Osteocyte (in vitro differentiated cells): ENCODE measurements around the gene CX3CR1. TPM values are rescaled to one million over a fixed set of nuclear protein-coding genes. Genes with fewer than 3 reads are reported as not detected.

Source experiments
- DNase-seq: peaks from one replicate; pipeline ENCODE4 v3.0.0; 2021; ENCODE audit warnings: mixed read lengths; ENCODE audit not compliant: unreplicated experiment; ENCODE audit errors: extremely low spot score
- H3K27ac Mint-ChIP-seq: one replicate; pipeline ENCODE4 v1.8.0; 2021; ENCODE audit warnings: mild to moderate bottlenecking, mixed read lengths; ENCODE audit not compliant: unreplicated experiment
- H3K27me3 Mint-ChIP-seq: one replicate; pipeline ENCODE4 v1.8.0; 2021; ENCODE audit warnings: mixed read lengths; ENCODE audit not compliant: unreplicated experiment
- H3K36me3 Mint-ChIP-seq: one replicate; pipeline ENCODE4 v1.8.0; 2021; ENCODE audit warnings: mixed read lengths; ENCODE audit not compliant: unreplicated experiment
- H3K4me1 Mint-ChIP-seq: one replicate; pipeline ENCODE4 v1.8.0; 2021; ENCODE audit warnings: mixed read lengths; ENCODE audit not compliant: unreplicated experiment
- H3K4me3 Mint-ChIP-seq: one replicate; pipeline ENCODE4 v1.8.0; 2021; ENCODE audit warnings: mild to moderate bottlenecking, moderate library complexity, mixed read lengths; ENCODE audit not compliant: unreplicated experiment
- H3K9me3 Mint-ChIP-seq: one replicate; pipeline ENCODE4 v1.8.0; 2021; ENCODE audit warnings: mixed read lengths; ENCODE audit not compliant: unreplicated experiment
- CTCF ChIP-seq: fragments of 200-600 bp; sonication (generic); IDR thresholded peaks from 2 replicates; pipeline ENCODE4 v1.5.0; 2021; ENCODE audit warnings: antibody characterized with exemption, mild to moderate bottlenecking, moderate library complexity
- total RNA-seq: library from RNA; stranded (reverse); gene quantifications from 2 replicates; pipeline ENCODE4 v1.2.1, GENCODE V29; 2021

Gene CX3CR1
- total RNA-seq, 1 donor from 2014 or later = not detected

- H3K4me1 Mint-ChIP-seq = no peaks in the 10 kb centered on the region
- H3K4me3 Mint-ChIP-seq = no peak overlapping the region
- H3K27ac Mint-ChIP-seq = no peak overlapping the region
Observed at GRCh38 chr3:39267631-39268548, 11.9 kb downstream of the CX3CR1 start.

GRCh38 chr3:39264053-39264452 lies 15.8 kb downstream of the CX3CR1 start:
- no peak for TF ChIP-seq CTCF
- H3K27me3 Mint-ChIP-seq = peaks cover 31% of the 10 kb centered on the region
- peaks cover 3% of the 10 kb centered on the region for H3K4me1 Mint-ChIP-seq
- H3K4me3 Mint-ChIP-seq = no peak overlapping the region
- no peak for DNase-seq
- H3K9me3 Mint-ChIP-seq = no peaks in the 10 kb centered on the region
- no peaks in the 10 kb centered on the region for H3K36me3 Mint-ChIP-seq
- H3K27ac Mint-ChIP-seq = no peak overlapping the region

More at GRCh38 chr3:39267631-39268548, 11.9 kb downstream of the CX3CR1 start:
- Mint-ChIP-seq H3K27me3 (peaks cover 26% of the 10 kb centered on the region), H3K9me3 (no peaks in the 10 kb centered on the region), H3K36me3 (no peaks in the 10 kb centered on the region)
- DNase-seq = peak; percentile 70
- no peak for TF ChIP-seq CTCF

GRCh38 chr3:39263576-39263975 lies 16.3 kb downstream of the CX3CR1 start:
- H3K4me3 Mint-ChIP-seq = no peak overlapping the region
- TF ChIP-seq CTCF = no peak
- H3K27ac Mint-ChIP-seq = no peak overlapping the region
- peaks cover 31% of the 10 kb centered on the region for H3K27me3 Mint-ChIP-seq
- no peak for DNase-seq
- H3K9me3 Mint-ChIP-seq = no peaks in the 10 kb centered on the region
- H3K4me1 Mint-ChIP-seq = peaks cover 3% of the 10 kb centered on the region
- H3K36me3 Mint-ChIP-seq = no peaks in the 10 kb centered on the region

- Mint-ChIP-seq H3K27ac (no peak overlapping the region), H3K4me3 (no peak overlapping the region), H3K27me3 (peaks cover 34% of the 10 kb centered on the region), H3K36me3 (no peaks in the 10 kb centered on the region), H3K9me3 (no peaks in the 10 kb centered on the region), H3K4me1 (peaks cover 3% of the 10 kb centered on the region)
- TF ChIP-seq CTCF = no peak
- DNase-seq = no peak
Observed at GRCh38 chr3:39262846-39263245, 17.0 kb downstream of the CX3CR1 start.

- H3K27me3 Mint-ChIP-seq = peaks cover 41% of the 10 kb centered on the region
- no peak overlapping the region for H3K4me3 Mint-ChIP-seq
- no peaks in the 10 kb centered on the region for H3K36me3 Mint-ChIP-seq
- no peak for TF ChIP-seq CTCF
- H3K27ac Mint-ChIP-seq = no peak overlapping the region
- H3K4me1 Mint-ChIP-seq = peaks cover 3% of the 10 kb centered on the region
- DNase-seq = peak; percentile 40
- H3K9me3 Mint-ChIP-seq = no peaks in the 10 kb centered on the region
Observed at GRCh38 chr3:39261726-39262125, 18.1 kb downstream of the CX3CR1 start.
